Natural killer cell (primary cell): ENCODE measurements around the gene CDH12. TPM values are rescaled to one million over a fixed set of nuclear protein-coding genes. Genes with fewer than 3 reads are reported as not detected.
"Not testable (repeated sequence)": the region's sequence is repeated elsewhere in the genome, so short reads cannot be mapped to it uniquely, and the experiment has no call there.

Source experiments
- ATAC-seq, 3 donors: fragments of 150-1000 bp in 2 of 3; fragments of 200-7000 bp in 1 of 3; cut with Tn5 transposase; 1 replicate in 1 of 3; 2 replicates in 2 of 3; pipeline ENCODE4 v1.10.0; 2021; ENCODE audit warnings: mild to moderate bottlenecking in 2 of 3, moderate library complexity in 2 of 3
- DNase-seq, 2 donors: peaks; one replicate each; pipeline versions ENCODE4 v3.0.0 to v3.0.0-alpha.2; 2013 to 2021; ENCODE audit warnings: mixed read lengths in 1 of 2
- H3K27ac ChIP-seq: one replicate; pipeline ENCODE4 v1.5.1; 2013; ENCODE audit warnings: mild to moderate bottlenecking, low read length
- H3K27me3 ChIP-seq: one replicate; pipeline ENCODE4 v1.6.1; 2013; ENCODE audit warnings: low read length; ENCODE audit not compliant: control insufficient read depth, insufficient read depth
- H3K36me3 ChIP-seq: one replicate; pipeline ENCODE4 v1.6.1; 2013; ENCODE audit warnings: low read length; ENCODE audit not compliant: control insufficient read depth, insufficient read depth
- H3K4me1 ChIP-seq: one replicate; pipeline ENCODE4 v1.6.1; 2013; ENCODE audit warnings: low read length; ENCODE audit not compliant: control insufficient read depth, insufficient read depth
- H3K4me3 ChIP-seq: one replicate; pipeline ENCODE4 v1.5.1; 2013; ENCODE audit warnings: low read length
- H3K9me3 ChIP-seq: one replicate; pipeline ENCODE4 v1.6.1; 2013; ENCODE audit warnings: low read length; ENCODE audit not compliant: control insufficient read depth, insufficient read depth
- H3K27ac Mint-ChIP-seq, 2 donors: one replicate each; pipeline ENCODE4 v1.8.0; 2022; ENCODE audit warnings: mild to moderate bottlenecking in 2 of 2, mixed read lengths in 2 of 2, moderate library complexity in 1 of 2
- H3K27me3 Mint-ChIP-seq, 2 donors: one replicate each; pipeline ENCODE4 v1.8.0; 2022; ENCODE audit warnings: low read depth in 2 of 2, mixed read lengths in 2 of 2
- H3K36me3 Mint-ChIP-seq: one replicate; pipeline ENCODE4 v1.8.0; 2022; ENCODE audit warnings: mixed read lengths
- H3K4me1 Mint-ChIP-seq, 2 donors: one replicate each; pipeline ENCODE4 v1.8.0; 2022; ENCODE audit warnings: mixed read lengths in 2 of 2
- H3K4me3 Mint-ChIP-seq: one replicate; pipeline ENCODE4 v1.8.0; 2022; ENCODE audit warnings: mild to moderate bottlenecking, moderate library complexity, mixed read lengths
- H3K9me3 Mint-ChIP-seq, 2 donors: one replicate each; pipeline ENCODE4 v1.8.0; 2022; ENCODE audit warnings: mixed read lengths in 2 of 2
- CTCF ChIP-seq: fragments of 200-600 bp; IDR thresholded peaks from one replicate; pipeline ENCODE4 v1.8.0; 2022; ENCODE audit warnings: antibody characterized with exemption
- whole genome bisulfite sequencing: methylation state at CpG from one replicate; pipeline ENCODE4 v1.1.7; 2013; ENCODE audit warnings: missing lambda C conversion rate; ENCODE audit not compliant: insufficient coverage; 5-methylcytosine and 5-hydroxymethylcytosine counted together
- intact Hi-C: fragments of 100-400 bp; cut with micrococcal nuclease; formaldehyde crosslinking; loops from one replicate; pipeline ENCODE4 v1.14.2; 2022
- total RNA-seq, 4 donors: library from RNA; stranded (reverse); fragments of 120-200 nt in 1 of 4; gene quantifications; one replicate each; pipeline versions ENCODE4 v1.2.3 to v1.2.4, GENCODE V29; 2013 to 2022

CDH12 gene
- total RNA-seq, 3 donors from 2014 or later (not counting 1 experiment from before 2014, with no cell fraction given) = not detected

GRCh38 chr5:22151801-22152200 is 701.3 kb downstream of the CDH12 start:
- H3K4me3 ChIP-seq, H3K4me1 ChIP-seq, intact Hi-C loops, H3K27ac Mint-ChIP-seq, DNase-seq, H3K27me3 Mint-ChIP-seq, ATAC-seq, H3K9me3 Mint-ChIP-seq, H3K36me3 Mint-ChIP-seq, H3K27ac ChIP-seq, H3K4me1 Mint-ChIP-seq, H3K36me3 ChIP-seq, H3K27me3 ChIP-seq, H3K9me3 ChIP-seq, H3K4me3 Mint-ChIP-seq: not testable (repeated sequence)
- WGBS = 82% methylated on average over 8 of the region's 9 CpGs

- intact Hi-C loops, H3K9me3 ChIP-seq, H3K27me3 ChIP-seq, H3K36me3 ChIP-seq, H3K4me1 ChIP-seq, H3K4me3 ChIP-seq, H3K4me1 Mint-ChIP-seq, H3K36me3 Mint-ChIP-seq, H3K27ac ChIP-seq, H3K9me3 Mint-ChIP-seq, H3K27me3 Mint-ChIP-seq, DNase-seq, H3K27ac Mint-ChIP-seq, ATAC-seq, H3K4me3 Mint-ChIP-seq: not testable (repeated sequence)
- WGBS = no CpG with 5 or more reads among the region's 1 CpG
Measured at GRCh38 chr5:22140418-22140817, 712.7 kb downstream of the CDH12 start.

GRCh38 chr5:22139662-22140300 is 713.4 kb downstream of the CDH12 start:
- intact Hi-C loops, H3K27me3 ChIP-seq, H3K4me1 ChIP-seq, DNase-seq, H3K4me1 Mint-ChIP-seq, H3K9me3 ChIP-seq, H3K36me3 Mint-ChIP-seq, ATAC-seq, H3K36me3 ChIP-seq, H3K4me3 Mint-ChIP-seq, H3K27me3 Mint-ChIP-seq, H3K4me3 ChIP-seq, H3K9me3 Mint-ChIP-seq, H3K27ac ChIP-seq, H3K27ac Mint-ChIP-seq: not testable (repeated sequence)
- 94% methylated on average over 2 of the region's 6 CpGs for WGBS

- no peak for DNase-seq
- no peaks in the 10 kb centered on the region for H3K27me3 Mint-ChIP-seq
- intact Hi-C loops = no loop called here
- H3K27ac ChIP-seq = no peak overlapping the region
- H3K9me3 ChIP-seq = no peaks in the 10 kb centered on the region
- TF ChIP-seq CTCF = no peak
- no peak overlapping the region for H3K4me3 Mint-ChIP-seq
- H3K27me3 ChIP-seq = no peaks in the 10 kb centered on the region
- H3K36me3 ChIP-seq = no peaks in the 10 kb centered on the region
- no peak overlapping the region for H3K27ac Mint-ChIP-seq
- no peak overlapping the region for H3K4me3 ChIP-seq
- peaks cover 5% of the 10 kb centered on the region in 2 donors for H3K9me3 Mint-ChIP-seq
- no peak for ATAC-seq
- 95% methylated on average over 3 of the region's 3 CpGs for whole genome bisulfite sequencing
- H3K36me3 Mint-ChIP-seq = no peaks in the 10 kb centered on the region
- no peaks in the 10 kb centered on the region for H3K4me1 ChIP-seq
- H3K4me1 Mint-ChIP-seq = no peaks in the 10 kb centered on the region
Measured at GRCh38 chr5:22111320-22111719, 741.8 kb downstream of the CDH12 start.

GRCh38 chr5:22109315-22109714 is 743.8 kb downstream of the CDH12 start:
- Mint-ChIP-seq H3K36me3 (no peaks in the 10 kb centered on the region), H3K9me3 (peaks cover 5 to 7% of the 10 kb centered on the region in 2 donors), H3K4me3 (no peak overlapping the region), H3K4me1 (no peaks in the 10 kb centered on the region), H3K27me3 (no peaks in the 10 kb centered on the region), H3K27ac (no peak overlapping the region)
- Histone ChIP-seq H3K27me3 (no peaks in the 10 kb centered on the region), H3K27ac (no peak overlapping the region), H3K36me3 (no peaks in the 10 kb centered on the region), H3K4me1 (no peaks in the 10 kb centered on the region), H3K9me3 (no peaks in the 10 kb centered on the region), H3K4me3 (no peak overlapping the region)
- intact Hi-C loops = no loop called here
- DNase-seq = no peak
- ATAC-seq = no peak
- TF ChIP-seq CTCF = no peak
